T-helper 1 cell treated with Interleukin-12 subunit alpha and Interleukin-12 subunit beta and Interleukin-4 antibody, amounts not matched to agents 30 μg/mL and 1 μg/mL, for 36 hours (primary cell): ENCODE results near the gene OVOL2.

ENCODE experiments used
- H3K27ac Mint-ChIP-seq: one replicate; pipeline ENCODE4 v1.8.0; 2021; ENCODE audit warnings: mild to moderate bottlenecking, mixed read lengths
- H3K27me3 Mint-ChIP-seq: one replicate; pipeline ENCODE4 v1.8.0; 2021; ENCODE audit warnings: low read depth, mixed read lengths
- H3K36me3 Mint-ChIP-seq: one replicate; pipeline ENCODE4 v1.8.0; 2021; ENCODE audit warnings: low read depth, mixed read lengths
- H3K4me1 Mint-ChIP-seq: one replicate; pipeline ENCODE4 v1.8.0; 2021; ENCODE audit warnings: low read depth, mixed read lengths
- H3K4me3 Mint-ChIP-seq: one replicate; pipeline ENCODE4 v1.8.0; 2021; ENCODE audit warnings: mild to moderate bottlenecking, moderate library complexity, mixed read lengths
- H3K9me3 Mint-ChIP-seq: one replicate; pipeline ENCODE4 v1.8.0; 2021; ENCODE audit warnings: mixed read lengths

Gene OVOL2

DNA sequence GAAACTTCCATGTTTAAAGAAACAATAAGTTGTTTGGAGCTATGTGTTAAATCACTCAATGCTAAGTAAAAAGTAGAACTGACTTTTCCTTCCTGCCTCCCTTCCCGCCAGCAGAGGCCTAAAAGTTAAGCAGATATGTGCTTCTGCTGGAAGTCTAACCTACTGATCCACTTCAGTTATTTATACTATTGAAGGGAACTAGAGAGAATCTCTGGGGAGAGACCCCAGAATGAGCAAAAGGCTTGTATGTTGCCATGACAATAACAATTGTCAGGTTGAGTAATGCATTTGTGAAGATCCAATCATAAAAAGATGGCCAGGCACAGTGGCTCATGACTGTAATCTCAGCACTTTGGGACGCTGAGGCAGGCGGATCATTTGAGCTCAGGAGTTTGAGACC, 64.2 kb downstream of the OVOL2 start:
- peaks cover 18% of the 10 kb centered on the region for H3K36me3 Mint-ChIP-seq
- peaks cover 42% of the 10 kb centered on the region for H3K4me1 Mint-ChIP-seq
- H3K9me3 Mint-ChIP-seq = no peaks in the 10 kb centered on the region
- peaks cover 3% of the 10 kb centered on the region for H3K27me3 Mint-ChIP-seq
- H3K4me3 Mint-ChIP-seq = peak overlapping the region; percentile 23
- H3K27ac Mint-ChIP-seq = peak overlapping the region; percentile 91

GRCh38 chr20:17992847-17993513, 64.7 kb downstream of the OVOL2 start:
- Mint-ChIP-seq H3K4me3 (peak overlapping the region; percentile 60), H3K36me3 (peaks cover 21% of the 10 kb centered on the region)

GRCh38 chr20:17992224-17992637, 65.5 kb downstream of the OVOL2 start:
- H3K4me3 Mint-ChIP-seq = peak overlapping the region; percentile 70

More at GRCh38 chr20:17992847-17993513, 64.7 kb downstream of the OVOL2 start:
- Mint-ChIP-seq H3K27ac (peak overlapping the region; percentile 91), H3K9me3 (no peaks in the 10 kb centered on the region), H3K27me3 (no peaks in the 10 kb centered on the region), H3K4me1 (peaks cover 44% of the 10 kb centered on the region)

GRCh38 chr20:17990278-17990972, 67.3 kb downstream of the OVOL2 start:
- Mint-ChIP-seq H3K27ac (no peak overlapping the region), H3K4me3 (no peak overlapping the region), H3K9me3 (no peaks in the 10 kb centered on the region), H3K4me1 (peaks cover 39% of the 10 kb centered on the region), H3K27me3 (no peaks in the 10 kb centered on the region), H3K36me3 (peaks cover 29% of the 10 kb centered on the region)

More at GRCh38 chr20:17992224-17992637, 65.5 kb downstream of the OVOL2 start:
- Mint-ChIP-seq H3K27ac (peak overlapping the region; percentile 91), H3K4me1 (peaks cover 45% of the 10 kb centered on the region), H3K27me3 (no peaks in the 10 kb centered on the region), H3K9me3 (no peaks in the 10 kb centered on the region), H3K36me3 (peaks cover 27% of the 10 kb centered on the region)

GRCh38 chr20:17987988-17988387, 69.7 kb downstream of the OVOL2 start:
- no peak overlapping the region for H3K4me3 Mint-ChIP-seq
- H3K9me3 Mint-ChIP-seq = no peaks in the 10 kb centered on the region
- peaks cover 30% of the 10 kb centered on the region for H3K36me3 Mint-ChIP-seq
- H3K4me1 Mint-ChIP-seq = peaks cover 31% of the 10 kb centered on the region
- no peaks in the 10 kb centered on the region for H3K27me3 Mint-ChIP-seq
- peak overlapping the region; percentile 33 for H3K27ac Mint-ChIP-seq

- no peaks in the 10 kb centered on the region for H3K9me3 Mint-ChIP-seq
- peaks cover 27% of the 10 kb centered on the region for H3K4me1 Mint-ChIP-seq
- H3K27ac Mint-ChIP-seq = no peak overlapping the region
- peaks cover 28% of the 10 kb centered on the region for H3K36me3 Mint-ChIP-seq
- H3K4me3 Mint-ChIP-seq = no peak overlapping the region
- no peaks in the 10 kb centered on the region for H3K27me3 Mint-ChIP-seq
Measured at GRCh38 chr20:17985388-17986018, 72.2 kb downstream of the OVOL2 start.

DNA sequence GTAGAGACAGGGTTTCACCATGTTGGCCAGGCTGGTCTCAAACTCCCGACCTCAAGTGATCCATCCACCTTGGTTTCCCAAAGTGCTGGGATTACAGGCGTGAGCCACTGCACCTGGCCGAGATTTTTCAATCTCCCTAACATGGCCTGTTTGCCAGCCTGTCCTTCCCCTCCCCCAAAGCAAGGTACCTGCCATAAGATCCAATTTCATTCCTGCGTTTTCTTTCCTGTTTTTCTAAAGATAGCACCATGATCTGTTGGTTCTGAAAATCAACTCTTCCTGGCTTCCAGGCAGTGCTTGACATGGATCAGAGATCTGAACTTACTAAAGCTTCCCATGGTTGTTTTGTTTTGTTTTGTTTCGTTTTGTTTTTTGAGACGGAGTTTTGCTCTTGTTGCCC, 81.4 kb downstream of the OVOL2 start:
- H3K36me3 Mint-ChIP-seq = peaks cover 38% of the 10 kb centered on the region
- peaks cover 36% of the 10 kb centered on the region for H3K4me1 Mint-ChIP-seq
- no peak overlapping the region for H3K4me3 Mint-ChIP-seq
- H3K9me3 Mint-ChIP-seq = no peaks in the 10 kb centered on the region
- no peak overlapping the region for H3K27ac Mint-ChIP-seq
- no peaks in the 10 kb centered on the region for H3K27me3 Mint-ChIP-seq
